Progenitor cell of endocrine pancreas (in vitro differentiated cells): ENCODE results near the gene ADGRG7. TPM values are rescaled to one million over a fixed set of nuclear protein-coding genes. Genes with fewer than 3 reads are reported as not detected.
"Not testable (repeated sequence)": the region's sequence is repeated elsewhere in the genome, so short reads cannot be mapped to it uniquely, and the experiment has no call there.

Source experiments
- DNase-seq: peaks from one replicate; pipeline ENCODE4 v3.0.0; 2021; ENCODE audit warnings: low spot score; ENCODE audit not compliant: unreplicated experiment
- H3K27ac Mint-ChIP-seq: 2 replicates; pipeline ENCODE4 v1.8.0; 2021; ENCODE audit warnings: mild to moderate bottlenecking, moderate library complexity, mixed read lengths
- H3K27me3 Mint-ChIP-seq: 2 replicates; pipeline ENCODE4 v1.8.0; 2021; ENCODE audit warnings: mixed read lengths
- H3K36me3 Mint-ChIP-seq: 2 replicates; pipeline ENCODE4 v1.8.0; 2022; ENCODE audit warnings: mixed read lengths; ENCODE audit not compliant: insufficient read depth
- H3K4me1 Mint-ChIP-seq: 2 replicates; pipeline ENCODE4 v1.8.0; 2021; ENCODE audit warnings: low read depth, mixed read lengths
- H3K4me3 Mint-ChIP-seq: 2 replicates; pipeline ENCODE4 v1.8.0; 2021; ENCODE audit warnings: low read depth, mild to moderate bottlenecking, moderate library complexity, mixed read lengths
- H3K9me3 Mint-ChIP-seq: 2 replicates; pipeline ENCODE4 v1.8.0; 2021; ENCODE audit warnings: low read depth, mixed read lengths
- total RNA-seq: library from RNA; stranded (reverse); gene quantifications from 2 replicates; pipeline ENCODE4 v1.2.1, GENCODE V29; 2021
- TF ChIP-seq, protein P1 (sequence below): fragments of 200-600 bp; sonication (generic); IDR thresholded peaks from one replicate; pipeline ENCODE4 v1.5.0; 2021; ENCODE audit warnings: antibody characterized with exemption, mild to moderate bottlenecking; ENCODE audit not compliant: unreplicated experiment

Gene ADGRG7
- total RNA-seq, 1 donor from 2014 or later = 1.3 TPM

DNA sequence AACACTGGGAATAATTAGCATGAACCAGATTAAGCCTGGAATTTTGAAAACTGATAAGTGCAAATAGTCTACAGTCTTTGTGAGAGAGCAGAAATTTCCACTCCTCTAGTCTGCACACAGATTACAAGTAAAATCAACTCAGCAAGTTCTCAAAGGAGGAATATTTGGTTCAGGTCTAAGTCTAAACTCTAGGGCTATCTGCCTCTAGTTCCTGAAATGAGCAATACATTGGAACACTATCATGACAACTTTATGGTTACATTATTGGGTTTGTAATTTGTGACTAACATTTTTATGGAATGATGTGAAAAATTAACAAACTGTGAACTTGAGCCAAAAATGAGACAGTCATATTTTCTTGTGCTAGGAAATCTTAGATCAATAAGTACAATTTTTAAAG, 30.8 kb upstream of the ADGRG7 start:
- Mint-ChIP-seq H3K4me1 (no peaks in the 10 kb centered on the region), H3K9me3 (no peaks in the 10 kb centered on the region), H3K36me3 (no peaks in the 10 kb centered on the region), H3K27ac (no peak overlapping the region), H3K4me3 (no peak overlapping the region), H3K27me3 (no peaks in the 10 kb centered on the region)
- TF ChIP-seq, protein P1, sequence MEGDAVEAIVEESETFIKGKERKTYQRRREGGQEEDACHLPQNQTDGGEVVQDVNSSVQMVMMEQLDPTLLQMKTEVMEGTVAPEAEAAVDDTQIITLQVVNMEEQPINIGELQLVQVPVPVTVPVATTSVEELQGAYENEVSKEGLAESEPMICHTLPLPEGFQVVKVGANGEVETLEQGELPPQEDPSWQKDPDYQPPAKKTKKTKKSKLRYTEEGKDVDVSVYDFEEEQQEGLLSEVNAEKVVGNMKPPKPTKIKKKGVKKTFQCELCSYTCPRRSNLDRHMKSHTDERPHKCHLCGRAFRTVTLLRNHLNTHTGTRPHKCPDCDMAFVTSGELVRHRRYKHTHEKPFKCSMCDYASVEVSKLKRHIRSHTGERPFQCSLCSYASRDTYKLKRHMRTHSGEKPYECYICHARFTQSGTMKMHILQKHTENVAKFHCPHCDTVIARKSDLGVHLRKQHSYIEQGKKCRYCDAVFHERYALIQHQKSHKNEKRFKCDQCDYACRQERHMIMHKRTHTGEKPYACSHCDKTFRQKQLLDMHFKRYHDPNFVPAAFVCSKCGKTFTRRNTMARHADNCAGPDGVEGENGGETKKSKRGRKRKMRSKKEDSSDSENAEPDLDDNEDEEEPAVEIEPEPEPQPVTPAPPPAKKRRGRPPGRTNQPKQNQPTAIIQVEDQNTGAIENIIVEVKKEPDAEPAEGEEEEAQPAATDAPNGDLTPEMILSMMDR = no peak
- DNase-seq = no peak

DNA sequence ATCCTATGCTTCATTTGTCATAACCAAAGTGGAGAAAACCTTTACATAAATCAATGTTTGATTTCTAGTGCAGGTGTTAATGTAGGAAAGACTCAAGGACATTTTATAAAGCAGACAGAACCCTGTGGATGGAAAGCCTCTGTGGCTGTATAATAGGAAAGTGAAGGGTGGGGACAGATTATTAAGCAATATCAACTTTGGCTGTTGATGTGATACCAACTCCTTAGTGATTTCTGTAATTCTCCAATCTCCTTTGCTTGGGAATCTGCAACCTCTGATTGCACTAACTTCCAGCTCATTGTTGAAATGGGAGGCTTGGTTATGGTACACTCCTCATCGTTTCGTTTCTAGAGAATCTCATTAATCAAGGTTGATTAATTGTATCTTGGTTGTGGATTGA, 29.3 kb upstream of the ADGRG7 start:
- H3K4me3 Mint-ChIP-seq = no peak overlapping the region
- TF ChIP-seq, protein P1 = no peak
- H3K27me3 Mint-ChIP-seq = no peaks in the 10 kb centered on the region
- H3K9me3 Mint-ChIP-seq = peaks cover 10% of the 10 kb centered on the region
- H3K4me1 Mint-ChIP-seq = no peaks in the 10 kb centered on the region
- no peaks in the 10 kb centered on the region for H3K36me3 Mint-ChIP-seq
- no peak for DNase-seq
- no peak overlapping the region for H3K27ac Mint-ChIP-seq

DNA sequence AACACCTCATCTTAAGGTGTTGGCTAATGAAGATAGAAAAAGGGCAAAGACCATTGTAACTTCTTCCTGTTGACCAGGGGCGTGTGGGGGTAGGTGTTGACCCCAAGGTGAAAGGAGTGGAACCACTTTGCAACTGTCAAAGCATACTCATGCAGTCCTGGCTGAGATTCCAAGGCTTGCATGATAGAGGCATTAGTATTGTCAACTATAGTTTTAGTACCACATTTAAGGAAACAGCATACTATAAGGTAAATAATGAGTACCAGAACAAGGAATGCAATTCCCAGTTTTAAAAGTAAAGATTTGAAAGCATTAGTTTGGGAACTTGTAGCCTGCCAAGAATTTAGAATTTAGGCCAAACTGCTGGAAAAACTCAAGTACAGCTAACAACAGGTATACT, 27.8 kb upstream of the ADGRG7 start:
- no peak for DNase-seq
- no peak overlapping the region for H3K27ac Mint-ChIP-seq
- no peaks in the 10 kb centered on the region for H3K36me3 Mint-ChIP-seq
- no peaks in the 10 kb centered on the region for H3K27me3 Mint-ChIP-seq
- no peaks in the 10 kb centered on the region for H3K4me1 Mint-ChIP-seq
- H3K9me3 Mint-ChIP-seq = peaks cover 19% of the 10 kb centered on the region
- H3K4me3 Mint-ChIP-seq = no peak overlapping the region
- TF ChIP-seq, protein P1 = no peak

DNA sequence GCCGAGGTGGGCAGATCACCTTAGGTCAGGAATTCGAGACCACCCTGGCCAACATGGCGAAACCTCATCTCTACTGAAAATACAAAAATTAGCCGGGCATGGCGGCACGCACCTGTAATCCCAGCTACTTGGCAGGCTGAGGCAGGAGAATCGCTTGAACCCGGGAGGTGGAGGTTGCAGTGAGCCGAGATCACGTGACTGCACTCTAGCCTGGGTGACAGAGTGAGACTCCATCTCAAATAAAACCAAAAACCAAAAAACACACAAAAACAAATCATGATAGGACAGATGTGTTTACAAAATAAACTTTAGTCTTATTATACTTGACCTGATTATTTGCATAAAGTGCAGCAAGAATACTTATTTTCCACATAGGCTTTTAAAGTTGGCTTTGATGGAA, 27.2 kb upstream of the ADGRG7 start:
- not testable (repeated sequence) for H3K4me1 Mint-ChIP-seq, H3K4me3 Mint-ChIP-seq, DNase-seq, H3K27me3 Mint-ChIP-seq, H3K36me3 Mint-ChIP-seq, H3K27ac Mint-ChIP-seq
- peaks cover 19% of the 10 kb centered on the region for H3K9me3 Mint-ChIP-seq

DNA sequence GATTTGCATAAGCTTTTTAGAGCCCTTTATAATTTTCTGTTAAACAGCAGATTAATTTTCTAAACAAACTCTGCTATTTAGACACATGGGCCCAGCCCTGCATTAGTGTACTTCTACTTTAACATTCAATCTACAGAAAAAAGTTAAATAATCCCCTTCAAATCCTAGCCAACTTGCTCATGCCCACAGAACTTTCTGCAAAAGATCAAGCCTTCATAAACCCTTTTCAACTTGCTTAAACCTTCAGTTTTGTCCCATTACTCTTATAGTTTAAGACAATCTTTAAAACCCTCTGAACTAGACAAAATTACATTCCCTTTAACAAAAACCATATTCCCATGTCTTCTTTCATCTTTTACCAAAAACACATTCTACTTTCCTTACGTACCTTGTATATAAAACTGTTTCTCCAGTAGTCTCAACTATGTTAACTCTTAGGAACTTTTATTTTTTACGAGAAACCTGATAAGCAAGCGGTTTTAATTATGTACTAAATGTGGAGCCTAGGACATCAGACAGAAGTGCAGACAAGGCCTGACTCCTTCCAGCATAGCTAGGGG, 25.2 kb upstream of the ADGRG7 start:
- DNase-seq = no peak
- Mint-ChIP-seq H3K4me1 (no peaks in the 10 kb centered on the region), H3K9me3 (peaks cover 19% of the 10 kb centered on the region), H3K36me3 (no peaks in the 10 kb centered on the region), H3K27ac (no peak overlapping the region), H3K4me3 (no peak overlapping the region), H3K27me3 (no peaks in the 10 kb centered on the region)
- TF ChIP-seq, protein P1 = no peak

DNA sequence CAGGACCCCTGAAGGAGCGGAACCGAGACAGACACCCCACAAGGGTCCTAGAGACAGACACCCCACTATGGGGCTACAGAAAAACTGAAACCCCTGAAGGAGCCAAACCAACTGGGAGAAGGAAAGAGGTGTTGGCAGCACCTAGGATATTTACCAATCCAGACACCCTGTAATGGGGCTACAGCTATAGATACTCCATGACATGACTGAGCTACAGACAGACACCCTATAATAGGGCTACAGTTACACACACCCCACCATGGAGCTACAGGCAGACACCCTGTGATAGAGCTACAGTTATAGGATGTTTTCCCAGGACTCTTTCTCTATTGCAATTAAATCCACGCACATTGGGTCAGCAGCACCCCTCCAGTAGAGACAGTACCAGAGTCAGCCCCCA, 22.6 kb upstream of the ADGRG7 start:
- Mint-ChIP-seq H3K27me3 (no peaks in the 10 kb centered on the region), H3K4me3 (no peak overlapping the region)

More for the DNA sequence above, 22.6 kb upstream of the ADGRG7 start:
- peaks cover 19% of the 10 kb centered on the region for H3K9me3 Mint-ChIP-seq
- DNase-seq = no peak
- no peaks in the 10 kb centered on the region for H3K36me3 Mint-ChIP-seq
- TF ChIP-seq, protein P1 = no peak
- H3K27ac Mint-ChIP-seq = no peak overlapping the region
- peaks cover 3% of the 10 kb centered on the region for H3K4me1 Mint-ChIP-seq
